H1 (cell line): ENCODE data around the gene PCNP. TPM values are rescaled to one million over a fixed set of nuclear protein-coding genes. Genes with fewer than 3 reads are reported as not detected.

Experiments
- ATF3 ChIP-seq: IDR thresholded peaks from 2 replicates; pipeline ENCODE4 v1.6.1; 2011; ENCODE audit warnings: low read depth, mild to moderate bottlenecking, low read length; ENCODE audit not compliant: insufficient read depth
- BCL11A ChIP-seq, 2 experiments: IDR thresholded peaks; one replicate each; pipeline ENCODE4 v1.6.1; 2011; ENCODE audit warnings: low read depth in 2 of 2, low read length in 2 of 2, mild to moderate bottlenecking in 2 of 2
- GTF2F1 ChIP-seq: IDR thresholded peaks from 2 replicates; pipeline ENCODE4 v1.6.1; 2012; ENCODE audit warnings: low read depth, low read length, improper control_type of control experiment, borderline replicate concordance
- JUND ChIP-seq: IDR thresholded peaks from 2 replicates; pipeline ENCODE4 v1.6.1; 2011; ENCODE audit warnings: mild to moderate bottlenecking, improper control_type of control experiment, low read length
- POLR2AphosphoS5 ChIP-seq: IDR thresholded peaks from 2 replicates; pipeline ENCODE4 v1.6.1; 2011; ENCODE audit warnings: low read depth, low read length
- polyA plus RNA-seq, 7 experiments: library from polyadenylated mRNA; depleted of rRNA in 3 of 7; stranded (reverse) in 5 of 7; unstranded in 2 of 7; fragments of >200 nt in 5 of 7; fragments of 200-250 nt in 2 of 7; gene quantifications; 1 replicate in 5 of 7; 2 replicates in 1 of 7; 4 replicates in 1 of 7; pipeline versions ENCODE4 v1.2.1 to v1.2.3, GENCODE V29; 2011 to 2013; ENCODE audit warnings: missing spikeins in 2 of 7, mixed read lengths in 2 of 7
- total RNA-seq: library from RNA; stranded (reverse); fragmentation: NEBNext Ultra II Directional; extraction: Animal tissue kit (Norgen Biotek cat#: 25700); gene quantifications from 2 replicates; pipeline ENCODE4 v1.2.1, GENCODE V29; 2021

PCNP gene
- total and polyA plus RNA-seq, 2 of the 8 experiments (the other 6 are each of a cell fraction or from before 2014, with no cell fraction given): 29.1 to 192 TPM

GRCh38 chr3:101642441-101642840 lies 68.5 kb downstream of the PCNP start (continued):
- TF ChIP-seq POLR2AphosphoS5 (no peak), GTF2F1 (no peak), JUND (no peak), BCL11A (IDR thresholded peaks at IDR 0.05; ENCODE audit: low read depth in 2 of 2, low read length in 2 of 2) (no peak), ATF3 (no peak)
